ENCODE measurements around the gene POLE. TPM values are rescaled to one million over a fixed set of nuclear protein-coding genes. Genes with fewer than 3 reads are reported as not detected.

The POLE gene
- polyA plus RNA-seq, 1 donor, result 25.9 TPM

GRCh38 chr12:132657004-132657727, 30.0 kb downstream of the POLE start:
- no peak for DNase-seq (ENCODE audit: low read depth)

DNA sequence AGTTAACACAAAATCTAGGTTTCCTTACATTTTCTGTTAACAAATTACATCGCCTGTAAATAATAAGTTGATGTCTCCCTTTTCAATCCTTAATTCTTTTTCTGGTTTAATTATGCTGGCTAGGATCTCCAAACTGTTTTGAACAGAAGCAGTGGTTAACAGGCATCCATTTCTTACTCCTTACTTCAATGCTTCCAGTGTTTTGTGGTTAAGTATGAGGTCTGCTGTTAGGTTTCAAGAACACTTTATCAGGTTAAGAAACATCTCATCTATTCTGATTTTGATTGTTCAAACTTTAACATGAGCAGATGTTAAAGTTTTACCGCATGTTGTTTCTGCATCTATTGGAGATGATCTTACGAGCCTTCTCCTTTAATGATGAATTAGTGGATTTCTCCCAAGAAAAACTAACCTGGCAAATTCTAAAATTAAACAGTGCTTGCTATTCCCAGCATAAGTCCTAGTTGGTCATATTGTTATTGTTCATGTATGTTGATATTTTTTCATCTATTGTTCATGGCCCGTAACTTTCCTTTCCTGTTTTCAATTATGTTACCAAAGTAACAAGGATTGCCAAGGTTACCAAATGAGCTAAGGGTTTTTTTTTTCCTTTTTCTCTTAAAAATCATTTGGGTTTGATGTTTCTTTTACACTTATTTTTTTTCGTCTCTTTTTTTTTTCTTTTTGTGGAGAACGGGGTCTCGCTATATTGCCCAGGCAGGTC, 33.4 kb downstream of the POLE start:
- DNase-seq (ENCODE audit: low read depth), result no peak

GRCh38 chr12:132651444-132652100, 35.6 kb downstream of the POLE start:
- no peak for DNase-seq (ENCODE audit: low read depth)

GRCh38 chr12:132649226-132649945, 37.8 kb downstream of the POLE start:
- no peak for DNase-seq (ENCODE audit: low read depth)

DNA sequence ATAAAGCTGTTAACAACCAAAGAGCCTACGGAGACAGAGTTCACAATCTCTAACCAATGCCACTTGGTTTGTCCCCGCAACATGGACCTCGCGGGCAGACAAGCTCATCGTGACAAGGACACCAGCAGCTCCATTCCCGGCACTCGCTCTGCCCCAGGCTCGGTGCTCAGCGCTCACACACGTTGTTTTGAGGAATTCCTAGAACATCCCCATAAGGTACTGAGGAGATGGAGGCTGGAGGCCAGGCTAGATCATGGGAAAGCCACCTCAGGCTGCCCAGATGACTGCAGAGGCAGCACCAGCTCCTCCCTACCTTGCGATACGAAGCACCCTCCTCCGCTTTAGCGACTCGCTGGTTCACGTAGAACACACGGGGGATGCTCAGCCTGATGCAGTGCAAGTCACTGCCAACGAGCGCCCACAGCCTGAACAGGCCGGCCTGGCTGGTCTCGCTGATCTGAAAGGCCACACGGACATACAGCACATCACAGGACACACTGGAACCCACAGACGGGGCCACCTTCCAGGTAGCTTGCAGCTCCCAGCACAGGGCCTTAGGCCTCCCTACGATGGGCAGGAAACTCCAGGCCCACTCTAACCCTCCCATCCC, 38.4 kb downstream of the POLE start:
- no peak for DNase-seq (ENCODE audit: low read depth)

DNA sequence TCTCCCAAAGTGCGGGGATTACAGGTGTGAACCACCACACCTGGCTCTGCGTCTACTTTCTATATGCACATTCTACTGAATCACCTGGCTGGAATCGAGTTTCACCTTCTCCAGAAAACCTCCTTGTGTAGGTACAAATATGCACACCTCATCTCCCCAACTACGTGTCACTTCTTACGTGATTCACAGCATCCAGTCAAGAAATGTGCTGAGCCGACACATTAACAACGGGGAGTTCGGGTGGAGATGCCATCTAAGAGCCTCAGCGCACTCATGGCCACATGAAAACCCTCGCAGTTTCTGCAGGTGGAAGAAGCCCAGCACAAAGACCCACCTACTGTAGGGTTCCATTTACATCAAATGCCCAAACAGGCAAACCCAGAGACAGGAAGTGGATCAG, 39.3 kb downstream of the POLE start:
- DNase-seq (ENCODE audit: low read depth), result no peak

DNA sequence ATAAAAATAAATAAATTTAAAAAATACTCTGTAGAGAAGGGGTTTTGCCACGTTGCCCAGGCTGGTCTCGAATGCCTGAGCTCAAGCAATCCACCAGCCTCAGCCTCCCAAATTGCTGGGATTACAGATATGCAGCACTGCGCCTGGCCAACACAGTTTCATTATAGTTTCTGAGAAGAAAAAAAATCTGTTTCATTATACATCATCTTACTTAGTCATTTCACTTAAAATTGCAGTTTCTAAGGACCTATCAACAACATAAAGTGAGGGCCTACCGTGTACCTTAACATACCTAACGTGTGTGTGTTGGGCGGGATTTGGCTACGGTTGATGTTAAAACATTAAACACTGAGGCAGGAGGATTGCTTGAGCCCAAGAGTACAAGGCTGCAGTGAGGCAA, 40.3 kb downstream of the POLE start:
- DNase-seq (ENCODE audit: low read depth), result no peak

GRCh38 chr12:132642846-132643835, 44.0 kb downstream of the POLE start:
- no peak for DNase-seq (ENCODE audit: low read depth)

DNA sequence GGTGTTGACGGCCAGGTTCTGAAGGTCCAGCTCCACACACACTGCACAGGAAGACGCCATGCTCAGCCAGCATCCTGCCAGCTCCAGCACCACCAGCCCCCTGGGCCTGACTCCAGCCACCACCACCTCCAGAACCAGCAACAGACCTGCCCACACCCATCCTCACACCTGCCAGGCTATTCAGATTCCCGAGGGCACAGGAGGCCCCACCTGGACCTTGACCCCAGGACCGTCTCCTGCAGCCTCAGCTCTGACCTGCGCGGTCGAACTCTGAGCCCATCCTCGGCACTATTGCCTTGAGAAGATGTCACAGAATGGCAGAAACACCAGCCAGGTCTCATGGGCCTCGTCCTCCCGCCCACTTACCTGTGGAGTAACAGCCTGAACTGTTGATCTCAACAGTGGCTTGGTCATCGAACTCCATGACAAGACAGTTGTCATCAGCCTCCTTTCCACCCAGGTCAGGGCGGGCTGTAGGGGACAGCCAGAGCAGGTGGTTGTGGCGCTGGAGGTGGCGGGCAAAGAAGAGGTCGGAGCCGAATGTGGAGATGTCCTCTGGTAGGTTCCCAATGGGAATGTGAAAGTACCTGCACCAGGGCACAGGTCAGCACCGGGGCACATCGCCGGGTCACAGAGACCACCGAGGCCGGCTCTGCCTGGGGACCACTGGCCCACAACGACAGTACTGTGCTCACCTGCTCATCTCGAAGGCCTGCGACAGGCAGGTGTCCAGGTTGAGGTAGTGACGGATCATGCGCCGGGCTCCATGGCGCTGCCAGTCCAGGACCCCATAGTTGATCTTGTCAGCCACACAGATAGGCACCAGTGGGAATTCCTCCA, 45.1 kb downstream of the POLE start:
- no peak for DNase-seq (ENCODE audit: low read depth)

- no peak for DNase-seq (ENCODE audit: low read depth)
Measured at GRCh38 chr12:132640936-132641335, 46.2 kb downstream of the POLE start.

DNA sequence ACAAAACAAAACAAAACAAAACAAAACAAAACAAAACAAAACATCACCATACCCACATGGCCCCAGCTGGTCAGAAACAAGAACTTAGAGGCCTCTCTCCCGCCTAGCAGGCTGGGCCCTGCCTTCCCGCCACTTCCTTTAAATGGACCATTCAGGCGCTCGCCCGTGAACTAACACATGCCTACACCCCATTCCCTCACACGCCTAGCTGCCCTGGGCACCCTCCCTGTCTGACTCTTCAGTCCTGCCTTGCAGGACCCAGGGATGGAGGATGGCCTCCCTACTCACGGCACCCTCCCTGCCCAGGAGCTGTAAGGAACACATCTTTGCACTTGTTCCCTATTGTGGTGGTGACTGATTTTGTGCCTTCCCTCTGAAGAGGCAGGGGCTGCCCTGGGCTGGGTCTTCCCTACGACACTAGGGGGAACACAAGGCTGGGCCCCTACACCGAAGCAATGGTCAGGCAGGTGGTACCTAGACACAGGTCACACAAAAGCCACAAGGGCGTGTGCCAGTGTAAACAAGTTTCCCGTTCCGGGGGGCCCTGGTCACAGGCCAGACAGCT, 47.1 kb downstream of the POLE start:
- no peak for DNase-seq (ENCODE audit: low read depth)

DNA sequence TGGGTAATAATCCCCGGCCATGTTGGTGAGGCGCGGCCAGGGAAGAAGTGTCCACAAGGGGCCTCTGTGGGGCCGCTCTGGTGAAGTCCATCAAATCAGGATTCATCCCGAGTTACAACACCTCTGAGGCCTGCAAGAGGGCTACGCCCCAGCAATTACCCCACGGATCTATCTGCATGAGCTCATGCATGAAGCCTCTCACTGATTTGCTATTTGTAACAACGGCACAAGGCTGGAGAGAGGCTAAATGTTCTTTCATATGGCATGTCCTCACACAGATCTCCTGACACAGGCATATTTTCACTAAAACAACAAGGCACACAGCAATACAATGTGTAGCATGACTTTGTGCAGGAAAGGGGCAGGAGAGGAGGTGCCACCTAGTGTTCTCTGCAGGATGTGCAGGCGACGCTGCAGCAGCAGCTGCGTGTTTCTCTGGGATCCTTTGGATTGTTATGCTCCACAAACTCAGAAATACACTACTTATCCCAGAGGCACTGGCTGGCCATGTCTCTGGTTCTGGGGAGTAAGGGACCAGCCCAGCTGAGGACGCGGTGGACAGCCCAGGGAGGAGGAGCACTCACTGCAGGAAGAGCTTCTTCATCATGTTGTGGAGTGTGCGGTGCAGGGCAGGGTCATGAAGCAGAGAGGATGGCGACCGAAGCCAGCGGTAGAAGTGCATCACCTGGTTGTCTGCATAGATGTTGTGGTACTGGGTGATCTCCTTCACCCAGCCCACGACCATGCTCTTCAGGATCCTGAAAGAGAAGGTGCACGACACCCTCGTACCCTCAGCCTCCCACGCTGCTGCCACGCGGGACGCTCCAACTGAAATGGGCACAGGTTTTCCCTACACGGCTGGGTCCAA, 48.4 kb downstream of the POLE start:
- no peak for DNase-seq (ENCODE audit: low read depth)

- no peak for DNase-seq (ENCODE audit: low read depth)
Measured at GRCh38 chr12:132637811-132638210, 49.3 kb downstream of the POLE start.

DNA sequence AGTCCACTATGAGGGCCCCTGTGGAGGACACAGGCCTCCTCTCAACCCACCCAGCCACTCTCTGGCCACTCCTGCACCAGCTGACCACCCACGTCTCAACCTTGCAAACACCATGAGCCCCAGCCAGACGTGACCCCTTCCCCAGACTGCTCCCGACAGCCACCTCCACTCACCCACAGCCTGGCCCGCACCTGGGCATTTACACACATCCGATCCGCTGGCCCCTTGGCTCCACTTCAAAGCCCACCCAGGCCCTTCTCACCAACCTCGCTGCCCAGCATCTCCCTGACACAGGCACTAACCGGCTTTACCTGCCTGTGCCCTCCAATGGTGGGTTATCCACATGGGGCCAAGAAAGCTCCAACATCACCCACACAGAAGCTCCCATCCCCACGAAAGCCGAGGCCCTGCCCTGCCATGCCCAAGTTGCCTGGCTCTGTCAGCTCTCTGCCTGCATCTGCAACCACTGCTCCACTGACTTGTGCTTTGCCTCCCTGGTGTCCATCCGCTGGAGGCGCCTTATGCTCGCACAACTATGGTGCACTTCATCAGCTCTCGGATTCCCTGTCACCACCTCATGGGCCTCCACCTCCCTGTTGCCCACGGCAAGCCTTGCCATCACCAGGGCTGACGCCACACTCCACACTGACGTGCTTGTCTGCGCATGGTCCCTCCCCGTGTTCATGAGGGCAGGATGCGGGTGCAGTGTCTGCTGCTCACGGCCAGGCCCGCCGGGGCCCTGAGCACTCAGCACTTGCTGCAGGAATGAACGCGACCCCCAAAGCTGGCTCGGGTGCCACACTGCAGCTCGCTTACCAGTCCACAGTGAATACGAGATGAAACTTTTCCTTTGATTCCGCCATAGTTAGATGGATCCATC, 51.8 kb downstream of the POLE start:
- DNase-seq (ENCODE audit: low read depth), result no peak

DNA sequence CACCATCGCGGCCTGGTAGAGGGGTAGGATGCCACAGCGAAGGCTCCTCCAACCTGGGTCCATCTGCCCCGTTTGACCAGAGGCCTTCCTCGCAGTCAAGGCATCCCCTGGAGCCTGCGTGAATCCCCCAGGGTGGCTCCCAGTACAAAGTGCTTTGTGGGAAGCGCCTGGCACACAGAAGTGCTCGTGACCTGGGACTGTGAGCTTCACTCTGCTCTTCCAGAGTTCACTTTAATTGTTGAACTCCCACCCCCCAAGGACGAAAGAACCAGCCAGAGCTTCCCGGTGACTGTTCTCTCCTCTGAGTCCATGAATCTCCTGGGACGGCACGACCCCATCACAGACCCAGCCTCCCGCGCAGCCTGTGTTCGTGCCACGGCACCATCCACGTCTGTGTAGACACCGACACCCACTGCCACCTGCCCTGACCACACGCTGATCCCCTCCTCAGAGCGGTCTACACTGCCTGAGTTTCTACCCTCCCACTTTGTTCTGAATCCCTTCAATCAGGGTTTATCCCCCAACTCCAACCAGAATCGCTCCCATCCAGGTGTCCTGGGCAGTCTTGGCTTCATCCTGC, 52.6 kb downstream of the POLE start:
- DNase-seq (ENCODE audit: low read depth), result no peak

DNA sequence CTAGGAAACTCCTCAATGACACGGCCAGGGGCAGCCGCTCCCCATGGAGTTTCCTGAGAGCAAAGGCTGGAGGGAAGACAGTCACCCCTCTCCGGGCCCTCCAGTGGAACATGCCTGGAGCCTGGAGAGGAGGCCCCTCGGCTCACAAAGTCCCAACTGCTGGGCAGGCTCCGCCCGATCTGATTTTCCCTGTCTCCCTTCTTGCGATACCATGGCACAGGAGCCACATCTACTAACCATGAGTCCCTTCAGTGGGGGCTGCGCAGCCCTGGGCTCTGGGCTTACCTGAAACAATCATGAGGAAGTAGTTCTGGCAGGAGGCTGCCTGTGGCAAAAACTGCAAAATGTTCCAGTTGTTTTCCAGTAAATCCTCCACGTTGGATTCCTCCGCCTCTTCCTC, 53.2 kb downstream of the POLE start:
- no peak for DNase-seq (ENCODE audit: low read depth)

GRCh38 chr12:132633398-132633797, 53.7 kb downstream of the POLE start:
- no peak for DNase-seq (ENCODE audit: low read depth)
